Fibroblast of villous mesenchyme (primary cell): ENCODE results near the gene ZNF575. TPM values are rescaled to one million over a fixed set of nuclear protein-coding genes. Genes with fewer than 3 reads are reported as not detected.
A peak's percentile ranks its signal among the peaks of the same experiment; 100 is the strongest.
"Not testable (repeated sequence)": the region's sequence is repeated elsewhere in the genome, so short reads cannot be mapped to it uniquely, and the experiment has no call there.

Source experiments
- DNase-seq: peaks from one replicate; pipeline ENCODE4 v3.0.0-alpha.2; 2010; ENCODE audit warnings: low read depth
- H3K4me3 ChIP-seq: 2 replicates; pipeline ENCODE4 v1.5.1; 2011; ENCODE audit warnings: low read depth, mild to moderate bottlenecking, low read length
- CTCF ChIP-seq: IDR thresholded peaks from 2 replicates; pipeline ENCODE4 v1.5.1; 2012; ENCODE audit warnings: low read depth, mild to moderate bottlenecking, low read length; ENCODE audit not compliant: insufficient read depth
- total RNA-seq: library from RNA; depleted of rRNA; stranded (reverse); fragments of >200 nt; gene quantifications from 2 replicates; pipeline ENCODE4 v1.2.3, GENCODE V29; 2012

ZNF575 gene
- total RNA-seq, 1 donor = under 0.01 TPM

GRCh38 chr19:43522929-43523328 lies 10.1 kb upstream of the ZNF575 start:
- H3K4me3 ChIP-seq = no peak overlapping the region
- no peak for DNase-seq
- TF ChIP-seq CTCF = no peak

- not testable (repeated sequence) for DNase-seq, H3K4me3 ChIP-seq
These were observed 9.3 kb upstream of the ZNF575 start for GRCh38 chr19:43523696-43524095.

GRCh38 chr19:43524922-43525835 lies 7.8 kb upstream of the ZNF575 start:
- DNase-seq = peak; percentile 80
- H3K4me3 ChIP-seq = peak overlapping the region; percentile 90
- TF ChIP-seq CTCF = no peak

- no peak for TF ChIP-seq CTCF
- peak overlapping the region; percentile 90 for H3K4me3 ChIP-seq
- peak; percentile 13 for DNase-seq
These were observed 6.9 kb upstream of the ZNF575 start for GRCh38 chr19:43525836-43526771.

- peak within 1 kb of the TSS; percentile 90 for H3K4me3 ChIP-seq
- DNase-seq = peak; percentile 54
- no peak for TF ChIP-seq CTCF
These were observed 5.8 kb upstream of the ZNF575 start, which contains the start of gene ETHE1 for GRCh38 chr19:43526884-43527859. Gene ETHE1, minus strand, starts transcription at chr19:43527201. Its CDS starts 24 bp downstream, at chr19:43527177.

GRCh38 chr19:43527860-43528622 lies 4.9 kb upstream of the ZNF575 start:
- peak overlapping the region; percentile 6 for H3K4me3 ChIP-seq
- DNase-seq = peak; percentile 37
- no peak for TF ChIP-seq CTCF
